GM21360 (cell line): Measurements from ENCODE around the gene CDADC1.

Experiments
- ATAC-seq: cut with Tn5 transposase; IDR thresholded peaks from one replicate; pipeline ENCODE4 v1.9.1; 2021; ENCODE audit warnings: mild to moderate bottlenecking, moderate library complexity; ENCODE audit not compliant: unreplicated experiment

The CDADC1 gene

GRCh38 chr13:49235856-49236431, 11.8 kb upstream of the CDADC1 start:
- no peak for ATAC-seq

DNA sequence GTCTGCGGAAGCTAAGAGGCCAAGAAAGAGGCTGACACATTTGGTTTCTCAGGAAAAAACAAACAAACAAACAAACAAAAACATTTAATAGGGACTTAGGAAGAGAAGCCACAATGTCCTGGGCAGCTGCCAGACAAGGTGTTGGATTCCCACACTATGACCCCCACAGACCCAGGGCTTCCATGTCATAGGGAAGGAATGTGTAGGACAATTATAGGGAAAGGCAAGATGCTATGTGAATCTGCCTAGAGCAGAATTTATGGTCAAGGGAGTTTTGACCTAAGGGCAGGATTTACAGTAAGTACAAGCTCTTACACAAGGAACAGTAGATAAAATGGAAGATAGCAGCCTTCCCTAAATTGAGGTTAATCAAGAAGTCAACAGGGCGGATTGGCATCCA, 9.1 kb upstream of the CDADC1 start:
- no peak for ATAC-seq

DNA sequence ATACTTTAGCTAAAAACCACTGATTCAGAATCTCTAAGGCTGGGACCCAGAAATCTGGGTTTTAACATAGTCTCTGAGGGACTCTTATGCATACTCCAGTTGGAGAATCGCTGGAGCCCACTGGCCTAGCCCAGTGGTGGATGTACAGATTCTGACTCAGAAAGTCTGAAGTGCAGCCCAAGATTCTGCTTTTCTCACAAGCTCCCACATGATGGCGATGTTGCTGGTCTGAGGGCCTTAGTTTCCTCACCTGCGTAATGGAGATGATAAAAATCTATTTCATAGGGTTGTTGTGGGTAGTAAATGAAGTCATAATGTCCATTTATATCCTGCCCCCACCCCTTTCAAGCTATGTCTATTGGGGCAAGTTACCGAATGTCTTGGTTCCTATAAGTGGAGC, 7.7 kb upstream of the CDADC1 start:
- ATAC-seq: peak; percentile 55

DNA sequence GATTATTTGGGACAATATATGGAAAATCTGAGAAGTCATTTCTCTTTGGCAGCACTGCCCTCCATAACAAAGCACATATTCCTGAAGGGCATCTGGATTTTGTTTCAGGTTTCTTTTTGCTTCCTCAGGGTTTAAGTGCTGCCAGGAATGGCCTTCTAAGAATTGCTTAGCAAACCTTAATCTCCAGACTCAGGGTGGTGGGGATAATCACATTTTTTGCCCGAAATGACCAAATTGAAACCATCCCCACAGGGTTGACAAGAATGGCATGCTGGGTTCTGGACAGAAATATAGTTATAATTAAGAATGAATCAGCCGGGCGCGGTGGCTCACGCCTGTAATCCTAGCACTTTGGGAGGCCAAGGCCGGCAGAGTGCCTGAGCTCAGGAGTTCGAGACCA, 6.4 kb upstream of the CDADC1 start:
- no peak for ATAC-seq

GRCh38 chr13:49245101-49245500, 2.6 kb upstream of the CDADC1 start:
- ATAC-seq: no peak

DNA sequence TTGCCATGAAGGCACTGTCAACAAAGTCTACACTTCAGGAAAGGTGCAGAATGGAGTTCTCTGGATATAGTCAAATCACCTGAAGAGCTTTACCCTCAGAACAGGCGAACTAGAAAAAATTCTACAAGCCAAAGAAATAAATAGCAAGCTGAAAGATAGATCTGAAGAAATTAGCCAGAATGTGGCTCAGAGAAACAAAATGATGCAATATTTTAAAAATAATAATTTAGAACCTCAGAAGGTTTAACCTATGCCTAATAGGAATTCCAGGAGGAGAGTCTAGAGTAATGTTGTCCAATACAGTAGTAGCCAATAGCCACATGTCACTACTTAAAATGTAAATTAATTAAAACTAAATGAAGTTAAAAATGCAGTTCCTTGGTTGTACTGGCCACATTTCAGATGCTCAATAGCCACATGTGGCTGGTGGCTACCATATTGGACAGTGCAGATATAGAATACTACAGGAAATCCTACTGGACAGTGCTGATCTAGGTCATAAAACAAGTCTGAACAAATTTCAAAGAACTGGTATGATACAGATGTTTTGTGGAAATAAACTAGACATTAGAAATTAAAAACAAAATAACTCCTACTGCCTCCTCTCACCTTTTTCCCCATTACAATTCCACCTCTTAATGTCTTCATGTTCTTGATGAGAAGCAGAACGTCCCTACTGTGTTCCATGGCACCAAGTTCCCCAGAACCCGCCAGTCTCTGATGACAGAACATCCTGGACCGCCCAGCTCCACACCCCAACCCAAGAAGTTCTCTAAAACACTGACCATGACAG, 679 bp upstream of the CDADC1 start:
- peak; percentile 40 for ATAC-seq

DNA sequence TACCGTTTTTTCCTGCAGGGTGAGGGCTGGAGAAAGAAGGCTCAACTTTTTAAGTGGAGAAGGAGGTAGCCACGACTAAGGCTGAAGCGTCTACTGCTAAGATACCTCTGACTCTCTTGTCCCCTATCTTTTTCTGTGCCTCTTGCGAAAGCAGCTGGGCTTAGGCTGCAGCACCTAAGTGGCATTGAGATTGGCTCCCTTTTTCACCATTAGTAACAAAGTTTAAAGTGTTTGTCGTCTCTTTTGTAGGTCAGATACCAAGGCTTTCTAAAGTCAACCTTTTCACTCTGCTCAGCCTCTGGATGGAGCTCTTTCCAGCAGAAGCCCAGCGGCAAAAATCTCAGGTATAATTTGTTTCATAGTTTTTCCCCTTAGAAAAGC, 887 bp downstream of the CDADC1 start:
- no peak for ATAC-seq

- no peak for ATAC-seq
Observed at GRCh38 chr13:49251326-49251725, 3.6 kb downstream of the CDADC1 start.

DNA sequence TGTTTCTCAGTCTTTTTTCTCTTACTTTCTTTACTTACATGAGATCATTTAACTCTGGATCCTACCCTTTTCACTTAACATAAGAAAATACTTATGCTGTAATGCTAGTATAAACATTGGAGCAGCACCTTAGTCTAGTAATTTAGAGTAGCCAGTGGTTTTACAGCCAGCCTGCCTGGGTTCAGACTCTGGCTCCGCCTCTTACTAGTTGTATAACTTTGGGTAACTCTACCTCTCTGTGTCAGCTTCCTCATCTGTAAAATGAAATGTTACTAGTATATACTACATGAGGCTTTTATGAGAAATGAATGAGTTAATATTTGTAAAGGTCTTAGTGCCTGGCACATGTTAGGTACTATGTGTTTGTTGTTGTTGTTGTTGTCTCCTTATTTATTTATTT, 5.6 kb downstream of the CDADC1 start:
- no peak for ATAC-seq

- no peak for ATAC-seq
Observed at GRCh38 chr13:49254007-49254406, 6.3 kb downstream of the CDADC1 start.

GRCh38 chr13:49256841-49257240, 9.1 kb downstream of the CDADC1 start:
- ATAC-seq: no peak

GRCh38 chr13:49258089-49258796, 10.5 kb downstream of the CDADC1 start:
- no peak for ATAC-seq

GRCh38 chr13:49259586-49259985, 11.9 kb downstream of the CDADC1 start:
- no peak for ATAC-seq

- ATAC-seq: no peak
Observed at GRCh38 chr13:49262634-49263033, 14.9 kb downstream of the CDADC1 start.

- ATAC-seq: no peak
Observed at GRCh38 chr13:49265822-49266221, 18.1 kb downstream of the CDADC1 start.

DNA sequence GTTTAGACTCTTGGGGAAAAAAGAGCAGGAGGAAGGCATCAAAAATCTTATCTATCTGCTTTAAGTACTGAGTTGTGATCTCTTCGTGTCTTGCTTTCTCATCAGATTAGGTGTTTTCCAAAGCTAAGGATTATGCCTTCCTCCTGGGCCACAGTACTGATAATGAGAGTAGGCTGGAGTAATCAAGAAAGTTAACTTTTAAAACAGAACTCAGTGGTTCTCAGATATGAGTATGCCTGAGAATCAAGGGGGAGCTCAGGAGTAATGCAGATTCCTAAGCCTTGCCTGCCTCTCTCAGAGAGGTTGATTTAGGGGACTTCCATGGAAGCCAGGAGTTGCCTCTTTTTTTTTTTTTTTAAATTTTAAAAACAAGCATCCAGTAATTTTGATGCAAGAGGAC, 23.5 kb downstream of the CDADC1 start:
- no peak for ATAC-seq

GRCh38 chr13:49272296-49272695, 24.6 kb downstream of the CDADC1 start:
- ATAC-seq: no peak

DNA sequence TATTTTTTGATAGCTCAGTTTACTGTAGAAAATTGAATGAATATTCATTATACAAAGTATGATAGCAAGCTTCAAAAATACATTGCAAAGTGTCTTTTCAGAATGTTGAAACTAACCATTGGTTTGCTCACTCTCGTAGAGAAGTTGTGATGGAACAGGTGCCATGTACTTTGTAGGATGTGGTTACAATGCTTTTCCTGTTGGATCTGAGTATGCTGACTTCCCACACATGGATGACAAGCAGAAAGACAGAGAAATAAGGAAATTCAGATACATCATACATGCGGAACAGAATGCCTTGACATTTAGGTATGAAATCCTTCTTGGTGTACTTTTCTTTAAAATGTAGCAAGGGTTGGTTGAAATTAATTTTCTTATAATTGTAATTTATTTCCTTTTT, 30.5 kb downstream of the CDADC1 start:
- no peak for ATAC-seq

DNA sequence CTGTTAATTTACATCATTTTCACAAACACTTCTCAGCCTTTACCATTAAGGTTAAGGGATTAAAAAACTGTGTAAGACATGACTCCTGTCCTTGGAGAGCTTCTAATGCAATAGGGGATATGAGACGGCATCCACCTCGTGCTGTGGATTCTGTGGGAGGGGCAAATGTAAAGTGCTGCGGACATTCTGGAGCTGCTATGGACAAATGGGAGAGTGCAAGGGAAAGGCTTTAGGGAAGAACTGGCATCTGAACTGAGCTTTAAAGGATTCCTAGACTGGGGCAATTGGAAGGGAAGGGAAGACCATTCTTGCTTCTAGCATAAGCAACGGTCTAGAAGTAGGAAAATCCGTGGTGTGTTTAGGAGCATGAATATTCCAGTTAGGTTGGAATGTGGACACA, 31.4 kb downstream of the CDADC1 start:
- no peak for ATAC-seq

GRCh38 chr13:49279885-49280284, 32.2 kb downstream of the CDADC1 start:
- ATAC-seq: no peak

DNA sequence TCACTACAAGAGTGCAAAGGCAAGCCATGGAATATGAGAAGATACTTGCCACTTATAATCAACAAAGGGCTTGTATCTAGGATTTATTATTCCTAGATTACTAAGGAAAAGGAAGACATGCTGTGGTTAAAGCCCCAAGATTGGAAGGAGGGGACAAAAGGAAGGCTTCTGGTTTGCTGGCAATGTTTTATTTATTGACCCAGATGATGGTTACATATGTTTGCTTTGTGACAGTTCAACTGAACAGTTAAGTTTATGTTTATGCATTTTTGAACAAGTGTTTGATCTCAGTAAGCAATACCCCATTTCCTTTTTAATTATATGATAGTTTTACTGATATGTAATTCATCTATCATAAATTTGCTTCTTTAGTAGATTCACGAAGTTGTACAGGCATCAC, 40.3 kb downstream of the CDADC1 start:
- ATAC-seq: no peak

DNA sequence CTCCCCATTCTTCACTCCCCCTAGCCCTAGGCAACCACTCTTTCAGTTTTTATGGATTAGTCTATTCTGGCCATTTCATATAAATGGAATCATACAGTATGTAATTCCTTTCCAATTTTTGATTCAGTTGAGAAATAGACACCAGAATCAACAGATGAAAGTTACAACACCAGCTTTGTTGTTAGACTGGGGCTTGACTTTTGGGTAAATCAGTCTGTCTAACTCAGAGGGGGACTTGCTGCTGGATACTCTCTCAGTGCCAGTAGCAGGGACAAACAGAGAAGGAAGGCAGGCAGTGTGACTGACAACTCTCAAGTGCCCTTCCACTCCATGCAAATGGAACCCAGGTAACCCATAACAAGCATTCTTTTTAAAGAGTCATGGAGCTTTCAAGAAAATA, 40.7 kb downstream of the CDADC1 start:
- ATAC-seq: no peak
